ENCODE measurements around the gene AWAT2. TPM values are rescaled to one million over a fixed set of nuclear protein-coding genes. Genes with fewer than 3 reads are reported as not detected.

AWAT2 gene
- total RNA-seq, 1 donor from 2014 or later, result 1.2 TPM

DNA sequence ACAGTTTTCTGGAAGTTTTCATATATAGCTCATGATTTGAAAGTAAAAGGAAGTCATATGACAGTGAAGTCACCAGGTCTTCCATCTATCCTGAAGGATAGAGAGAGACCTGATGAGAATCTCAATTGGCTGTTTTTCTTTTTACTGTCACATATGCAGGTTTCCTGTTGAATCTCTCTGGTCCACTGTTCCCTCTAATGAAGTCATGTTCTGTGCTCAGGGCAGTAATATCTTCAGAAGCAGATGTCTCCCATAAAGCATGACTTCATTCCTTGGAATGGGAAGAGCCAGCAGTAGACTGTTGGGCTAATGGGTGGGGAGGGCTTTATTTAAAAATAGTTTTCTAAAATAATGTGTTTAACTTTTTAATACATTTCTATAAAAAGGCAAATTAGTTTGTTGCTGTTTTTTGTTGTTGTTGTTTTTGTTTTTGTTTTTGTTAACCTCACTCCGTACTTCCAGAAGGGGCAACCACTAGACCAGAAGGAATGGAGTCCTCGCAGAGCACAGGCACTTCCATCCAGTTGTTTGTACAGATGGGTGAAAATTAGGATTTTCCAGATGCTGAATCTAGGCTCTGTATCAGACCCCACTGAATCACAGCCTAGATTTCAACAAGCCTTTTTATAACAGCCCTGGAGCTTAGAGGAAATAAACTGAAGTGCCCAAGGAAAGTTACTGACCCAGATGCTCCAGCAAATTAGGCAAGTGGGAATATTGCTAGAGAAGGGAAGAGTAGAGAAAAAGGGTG lies 54.2 kb downstream of the AWAT2 start:
- no peak for DNase-seq

DNA sequence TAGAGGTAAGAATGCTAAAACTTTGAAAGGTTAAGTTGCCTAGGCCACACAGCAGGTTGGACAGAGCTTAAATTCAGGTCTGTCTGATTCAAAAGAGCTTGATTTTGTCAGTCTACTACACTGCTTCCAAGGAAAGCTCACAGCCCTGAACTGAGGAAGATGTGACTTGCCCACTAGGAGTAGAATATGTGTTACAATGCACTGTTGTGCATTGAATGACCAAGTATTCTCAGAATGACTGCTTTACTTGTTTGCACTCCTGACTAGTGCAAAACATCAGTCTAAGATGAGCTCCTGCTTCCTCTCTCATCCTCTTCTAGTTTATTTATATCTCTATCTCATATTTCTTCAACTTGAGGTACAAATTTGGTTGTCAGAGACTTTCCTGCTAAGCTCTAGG lies 56.2 kb downstream of the AWAT2 start:
- no peak for DNase-seq

DNA sequence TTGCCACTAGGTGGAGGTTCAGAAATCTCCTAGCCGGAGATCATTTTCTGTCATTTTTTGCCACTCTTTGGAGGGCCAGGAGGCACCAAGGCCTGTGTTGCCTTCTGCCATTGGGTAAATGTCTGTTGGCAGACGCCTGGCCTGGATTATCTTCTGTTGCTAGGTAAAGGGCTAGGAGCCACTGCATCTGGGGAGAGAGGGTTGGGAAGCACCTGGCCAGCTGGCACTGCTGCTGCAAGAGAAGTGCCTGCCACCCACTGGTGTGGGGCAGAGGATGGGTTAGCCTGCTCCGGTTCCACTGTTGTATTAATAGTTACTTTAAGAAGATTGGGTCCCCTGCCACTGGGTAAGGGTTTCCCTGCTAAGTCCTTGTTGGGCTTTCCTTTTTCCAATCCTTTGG lies 58.1 kb downstream of the AWAT2 start:
- DNase-seq, result no peak

Other genes starting within 250 kb of the AWAT2 start
- gene OTUD6A, start 12.5 kb upstream of the AWAT2 start, total RNA-seq, result not detected in 2 replicates
- 69.9 and 111 TPM in 2 replicates for gene IGBP1, start 83.5 kb upstream of the AWAT2 start, total RNA-seq
- gene DGAT2L6, start 127.5 kb upstream of the AWAT2 start, total RNA-seq, result not detected in 2 replicates
- gene AWAT1, start 184.7 kb upstream of the AWAT2 start, total RNA-seq, result not detected in 2 replicates
- not detected in 2 replicates for gene P2RY4, start 210.3 kb upstream of the AWAT2 start, total RNA-seq
- gene ARR3, start 218.4 kb upstream of the AWAT2 start, total RNA-seq, result not detected in 2 replicates
- gene RAB41, start 232.2 kb upstream of the AWAT2 start, total RNA-seq, result not detected in 2 replicates
- gene PDZD11, start 240.0 kb upstream of the AWAT2 start, total RNA-seq, result 35.3 and 43.2 TPM in 2 replicates
- 7.7 and 29.6 TPM in 2 replicates for gene KIF4A, start 240.2 kb upstream of the AWAT2 start, total RNA-seq